GM10266 (cell line): ENCODE measurements around the gene IFT88.

ENCODE experiments used
- DNase-seq: peaks from one replicate; pipeline ENCODE4 v3.0.0; 2012; ENCODE audit errors: extremely low spot score
- CTCF ChIP-seq: IDR thresholded peaks from 2 replicates; pipeline ENCODE4 v1.5.1; 2012; ENCODE audit warnings: mild to moderate bottlenecking, low read depth; ENCODE audit not compliant: control insufficient read depth, insufficient read depth; ENCODE audit errors: missing control alignments

The IFT88 gene

GRCh38 chr13:20566898-20567874, at the start of gene IFT88:
IFT88 (plus strand) TSS chr13:20567157; CDS start chr13:20574386, 7,229 bp downstream.
- peak; percentile 87 for DNase-seq
- TF ChIP-seq CTCF: no peak

GRCh38 chr13:20518660-20519100, 48.3 kb upstream of the IFT88 start:
- no peak for DNase-seq
- no peak for TF ChIP-seq CTCF

- no peak for TF ChIP-seq CTCF
- no peak for DNase-seq
These were observed 47.1 kb upstream of the IFT88 start for GRCh38 chr13:20519875-20520274.

GRCh38 chr13:20521364-20522115, 45.4 kb upstream of the IFT88 start:
- DNase-seq: no peak
- no peak for TF ChIP-seq CTCF

- TF ChIP-seq CTCF: no peak
- no peak for DNase-seq
These were observed 41.8 kb upstream of the IFT88 start for GRCh38 chr13:20525144-20525600.

GRCh38 chr13:20525601-20526544, 41.1 kb upstream of the IFT88 start, which contains the start of gene CRYL1:
CRYL1 (minus strand) TSS chr13:20525857; CDS start chr13:20525794, 63 bp downstream.
- peak; percentile 86 for DNase-seq
- TF ChIP-seq CTCF: no peak
